Neural progenitor cell (in vitro differentiated cells): Measurements from ENCODE around the gene GLI2. TPM values are rescaled to one million over a fixed set of nuclear protein-coding genes. Genes with fewer than 3 reads are reported as not detected.

Experiments
- DNase-seq: peaks from one replicate; pipeline ENCODE4 v3.0.0-alpha.2; 2016; ENCODE audit warnings: low spot score
- H2AFZ ChIP-seq: fragments of 200-600 bp; sonication (generic); replicated peaks from 2 replicates; pipeline ENCODE4 v1.6.1; 2016; ENCODE audit warnings: antibody characterized with exemption
- H3F3A ChIP-seq: fragments of 200-600 bp; sonication (generic); 2 replicates; pipeline ENCODE4 v1.6.1; 2016; ENCODE audit warnings: antibody characterized with exemption, low read depth
- H3K27ac ChIP-seq: fragments of 200-600 bp; sonication (generic); 2 replicates; pipeline ENCODE4 v1.5.1; 2016; ENCODE audit warnings: mild to moderate bottlenecking
- H3K27me3 ChIP-seq: fragments of 200-600 bp; sonication (generic); 2 replicates; pipeline ENCODE4 v1.6.1; 2016; ENCODE audit warnings: mild to moderate bottlenecking, moderate library complexity
- H3K36me3 ChIP-seq: fragments of 200-600 bp; sonication (generic); 2 replicates; pipeline ENCODE4 v1.5.1; 2016
- H3K4me1 ChIP-seq: fragments of 200-600 bp; sonication (generic); 2 replicates; pipeline ENCODE4 v1.6.1; 2016; ENCODE audit warnings: mixed run types
- H3K4me2 ChIP-seq: fragments of 200-600 bp; sonication (generic); 2 replicates; pipeline ENCODE4 v1.6.1; 2016
- H3K4me3 ChIP-seq: fragments of 200-600 bp; sonication (generic); 2 replicates; pipeline ENCODE4 v1.5.1; 2016
- H3K79me2 ChIP-seq: fragments of 200-600 bp; sonication (generic); 2 replicates; pipeline ENCODE4 v1.6.1; 2016; ENCODE audit warnings: low read depth
- H3K9ac ChIP-seq: fragments of 200-600 bp; sonication (generic); 2 replicates; pipeline ENCODE4 v1.6.1; 2016
- H3K9me3 ChIP-seq: fragments of 200-600 bp; sonication (generic); 2 replicates; pipeline ENCODE4 v1.5.1; 2016; ENCODE audit warnings: low read depth
- H4K20me1 ChIP-seq: fragments of 200-600 bp; sonication (generic); 2 replicates; pipeline ENCODE4 v1.6.1; 2016; ENCODE audit warnings: low read depth
- H3K27ac Mint-ChIP-seq: 3 replicates; pipeline ENCODE4 v1.8.0; 2021; ENCODE audit warnings: mixed read lengths
- H3K27me3 Mint-ChIP-seq: 2 replicates; pipeline ENCODE4 v1.8.0; 2022; ENCODE audit warnings: low read depth, mild to moderate bottlenecking, inconsistent platforms, moderate library complexity, mixed read lengths; ENCODE audit not compliant: insufficient read depth
- H3K36me3 Mint-ChIP-seq: 3 replicates; pipeline ENCODE4 v1.8.0; 2021; ENCODE audit warnings: mixed read lengths
- H3K4me1 Mint-ChIP-seq: 3 replicates; pipeline ENCODE4 v1.8.0; 2021; ENCODE audit warnings: mixed read lengths
- H3K4me3 Mint-ChIP-seq: 3 replicates; pipeline ENCODE4 v1.8.0; 2021; ENCODE audit warnings: mild to moderate bottlenecking, moderate library complexity, mixed read lengths
- H3K9me3 Mint-ChIP-seq: 3 replicates; pipeline ENCODE4 v1.8.0; 2020; ENCODE audit warnings: mixed read lengths
- CTCF ChIP-seq: fragments of 200-600 bp; sonication (generic); IDR thresholded peaks from 2 replicates; pipeline ENCODE4 v1.5.1; 2017; ENCODE audit warnings: antibody characterized with exemption, mild to moderate bottlenecking
- EZH2 ChIP-seq: fragments of 200-600 bp; sonication (generic); IDR thresholded peaks from 2 replicates; pipeline ENCODE4 v1.6.1; 2017; ENCODE audit warnings: antibody characterized with exemption, mild to moderate bottlenecking, moderate library complexity
- EZH2phosphoT487 ChIP-seq: fragments of 200-600 bp; sonication (generic); IDR thresholded peaks from 2 replicates; pipeline ENCODE4 v1.6.1; 2017; ENCODE audit warnings: antibody characterized with exemption
- total RNA-seq: library from RNA; depleted of rRNA; stranded (reverse); fragments of >200 nt; gene quantifications from 2 replicates; pipeline ENCODE4 v1.2.3, GENCODE V29; 2015; ENCODE audit warnings: low replicate concordance

GLI2 gene
- total RNA-seq, 1 donor from 2014 or later: 9.4 TPM

DNA sequence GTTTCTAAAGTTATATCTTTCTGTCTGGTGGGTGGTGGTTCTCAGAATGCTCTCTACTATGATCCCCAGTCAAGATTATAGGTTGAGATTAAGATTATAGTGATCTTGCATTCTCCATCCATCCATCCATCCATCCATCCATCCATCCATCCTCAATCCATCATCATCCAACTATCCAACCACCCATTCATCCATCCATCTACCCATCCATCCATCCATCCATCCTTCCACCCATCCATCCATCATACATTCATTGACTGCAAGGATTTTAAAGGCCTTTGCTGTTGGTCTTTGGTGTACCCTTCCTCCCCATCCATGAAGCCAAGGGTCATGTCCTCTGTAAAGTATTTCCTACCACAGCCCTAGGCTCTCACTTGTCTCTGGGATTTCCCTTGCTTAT, 13.1 kb downstream of the GLI2 start:
- no peaks in the 10 kb centered on the region for H3K36me3 ChIP-seq
- peaks cover 47% of the 10 kb centered on the region for H3K4me1 ChIP-seq
- H3K27ac Mint-ChIP-seq: peak overlapping the region; percentile 60
- H3K9me3 ChIP-seq: no peaks in the 10 kb centered on the region
- H3K36me3 Mint-ChIP-seq: peaks cover 20% of the 10 kb centered on the region
- H4K20me1 ChIP-seq: peaks cover 89% of the 10 kb centered on the region
- H3K27me3 Mint-ChIP-seq: no peaks in the 10 kb centered on the region
- peaks cover 5% of the 10 kb centered on the region for H3K9me3 Mint-ChIP-seq
- H3K9ac ChIP-seq: no peak overlapping the region
- H3K27ac ChIP-seq: no peak overlapping the region
- H3K4me3 Mint-ChIP-seq: no peak overlapping the region
- H2AFZ ChIP-seq: no peak overlapping the region
- peaks cover 100% of the 10 kb centered on the region for H3K79me2 ChIP-seq
- no peak overlapping the region for H3K4me3 ChIP-seq
- TF ChIP-seq CTCF (no peak), EZH2phosphoT487 (no peak), EZH2 (no peak)
- DNase-seq: no peak
- no peaks in the 10 kb centered on the region for H3K27me3 ChIP-seq
- H3K4me2 ChIP-seq: no peak overlapping the region
- H3K4me1 Mint-ChIP-seq: peaks cover 52% of the 10 kb centered on the region
- peaks cover 12% of the 10 kb centered on the region for H3F3A ChIP-seq

DNA sequence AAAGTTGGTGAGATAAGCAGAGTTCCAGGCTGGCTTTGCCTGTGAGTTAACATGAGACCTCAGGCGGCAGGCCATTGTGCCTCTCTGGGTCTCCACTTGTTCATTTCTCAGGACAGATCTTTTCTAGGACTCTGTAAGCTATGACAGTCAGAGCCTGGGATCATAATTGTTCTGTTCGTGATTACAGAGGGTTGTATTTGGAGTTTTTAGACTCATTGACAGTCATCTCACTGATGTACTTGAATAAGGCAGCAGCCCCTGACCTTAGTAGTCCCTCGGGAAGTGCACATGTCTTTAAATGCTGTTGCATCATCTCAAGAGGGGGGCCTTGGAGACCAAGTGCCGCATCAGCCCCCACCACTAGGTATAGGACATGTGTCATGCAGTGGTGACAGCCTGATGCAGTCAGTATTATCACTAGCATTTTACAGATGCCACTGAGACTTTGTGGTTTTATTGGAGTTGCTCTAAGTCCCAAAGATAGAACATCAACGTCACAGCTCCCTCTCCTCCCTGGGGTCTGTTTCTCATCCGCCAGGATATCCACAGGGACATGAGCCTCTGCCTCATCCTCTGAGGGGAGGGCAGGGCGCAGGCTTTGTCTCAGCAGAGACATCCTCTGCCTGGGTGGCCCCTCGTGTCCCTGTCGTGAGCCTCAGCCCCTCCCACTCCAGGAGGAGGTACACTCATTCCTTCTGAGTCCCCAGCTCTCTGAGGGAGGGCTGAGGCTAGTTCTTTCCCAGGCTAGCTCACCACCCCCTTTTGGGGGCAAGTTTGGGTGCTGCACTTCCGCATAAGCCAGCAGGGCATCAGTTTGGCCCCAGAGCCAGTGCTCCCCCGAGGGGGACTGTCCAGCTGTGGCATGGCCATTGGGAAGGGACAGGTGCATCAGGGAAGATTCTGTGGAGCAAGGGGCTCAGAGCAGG, 14.1 kb downstream of the GLI2 start:
- Histone ChIP-seq H3K4me1 (peaks cover 47% of the 10 kb centered on the region), H3K9me3 (no peaks in the 10 kb centered on the region), H2AFZ (no peak overlapping the region), H3K79me2 (peaks cover 100% of the 10 kb centered on the region), H3K27me3 (no peaks in the 10 kb centered on the region), H3K36me3 (no peaks in the 10 kb centered on the region), H3K4me3 (no peak overlapping the region), H3K9ac (no peak overlapping the region), H3F3A (peaks cover 12% of the 10 kb centered on the region), H3K27ac (no peak overlapping the region), H4K20me1 (peaks cover 85% of the 10 kb centered on the region), H3K4me2 (peak overlapping the region; percentile 58)
- peaks cover 14% of the 10 kb centered on the region for H3K9me3 Mint-ChIP-seq
- H3K27me3 Mint-ChIP-seq: no peaks in the 10 kb centered on the region
- H3K4me1 Mint-ChIP-seq: peaks cover 41% of the 10 kb centered on the region
- DNase-seq: peak; percentile 61
- H3K27ac Mint-ChIP-seq: peak overlapping the region; percentile 32
- H3K4me3 Mint-ChIP-seq: no peak overlapping the region
- TF ChIP-seq EZH2 (no peak), EZH2phosphoT487 (no peak), CTCF (no peak)
- peaks cover 29% of the 10 kb centered on the region for H3K36me3 Mint-ChIP-seq

DNA sequence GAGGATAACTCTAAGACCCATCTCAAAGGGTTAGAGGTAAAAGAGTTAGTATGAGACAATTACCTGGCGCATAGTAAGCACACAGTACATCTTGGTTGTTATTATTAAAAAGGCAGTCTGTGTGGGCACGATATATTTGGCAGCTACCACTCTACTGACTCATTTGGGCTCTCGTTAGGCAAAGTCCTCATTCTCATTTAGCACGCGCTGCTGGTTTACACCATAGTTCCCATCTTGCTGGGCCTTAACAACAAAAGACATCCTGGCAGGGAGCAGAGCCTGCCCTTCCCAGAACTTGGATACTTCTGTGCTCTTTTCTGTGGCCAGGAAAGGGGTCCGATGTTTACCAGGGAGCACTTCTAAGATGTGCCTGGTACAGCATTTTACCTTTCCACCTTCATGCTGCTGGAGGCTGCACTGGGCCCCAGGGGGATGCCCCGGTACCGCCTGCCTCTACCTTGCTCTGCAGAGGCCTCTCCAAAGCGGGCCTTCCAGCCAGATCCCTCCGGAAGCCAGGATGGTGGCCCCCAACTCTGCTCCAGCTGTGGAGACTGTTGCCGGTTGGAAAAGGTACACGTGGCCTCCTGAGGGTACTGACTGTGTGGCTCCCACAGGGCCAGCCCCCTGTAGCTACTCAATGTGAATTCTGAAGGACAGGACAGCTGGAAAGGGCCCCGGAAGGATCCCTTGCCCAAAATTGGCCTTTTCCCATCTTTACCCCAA, 15.0 kb downstream of the GLI2 start:
- TF ChIP-seq CTCF (no peak), EZH2phosphoT487 (no peak), EZH2 (no peak)
- DNase-seq: no peak
- Histone ChIP-seq H3K36me3 (no peaks in the 10 kb centered on the region), H3K9ac (no peak overlapping the region), H3K4me3 (no peak overlapping the region), H3K4me1 (peaks cover 45% of the 10 kb centered on the region), H3F3A (peaks cover 12% of the 10 kb centered on the region), H3K27ac (peak overlapping the region; percentile 16), H3K79me2 (peaks cover 100% of the 10 kb centered on the region), H4K20me1 (peaks cover 83% of the 10 kb centered on the region), H3K4me2 (peak overlapping the region; percentile 58), H2AFZ (no peak overlapping the region), H3K9me3 (no peaks in the 10 kb centered on the region), H3K27me3 (no peaks in the 10 kb centered on the region)
- Mint-ChIP-seq H3K36me3 (peaks cover 30% of the 10 kb centered on the region), H3K4me3 (no peak overlapping the region), H3K27ac (no peak overlapping the region), H3K9me3 (peaks cover 14% of the 10 kb centered on the region), H3K27me3 (no peaks in the 10 kb centered on the region), H3K4me1 (peaks cover 36% of the 10 kb centered on the region)
